NCI-H146 treated with DMSO at 0.1 percent for 48 hours (cell line): ENCODE results near the gene CCND2.

Source experiments
- DNase-seq: peaks from one replicate; lab custom pipeline; 2025; ENCODE audit not compliant: unreplicated experiment; lab: John Stamatoyannopoulos, UW

Gene CCND2

GRCh38 chr12:4289998-4290790, 16.6 kb downstream of the CCND2 start:
- DNase-seq: no peak

GRCh38 chr12:4292341-4293073, 18.9 kb downstream of the CCND2 start:
- no peak for DNase-seq

GRCh38 chr12:4293299-4293965, 19.9 kb downstream of the CCND2 start:
- DNase-seq: no peak

- DNase-seq: no peak
Measured at GRCh38 chr12:4293966-4294505, 20.5 kb downstream of the CCND2 start.

GRCh38 chr12:4296751-4297150, 23.2 kb downstream of the CCND2 start:
- DNase-seq: no peak

- no peak for DNase-seq
Measured at GRCh38 chr12:4297617-4298016, 24.1 kb downstream of the CCND2 start.

GRCh38 chr12:4300883-4301282, 27.3 kb downstream of the CCND2 start:
- DNase-seq: no peak

- no peak for DNase-seq
Measured at GRCh38 chr12:4301932-4302501, 28.5 kb downstream of the CCND2 start.

- DNase-seq: no peak
Measured at GRCh38 chr12:4302881-4303280, 29.3 kb downstream of the CCND2 start.

- no peak for DNase-seq
Measured at GRCh38 chr12:4303750-4304149, 30.2 kb downstream of the CCND2 start.

- peak; percentile 89 for DNase-seq
Measured at GRCh38 chr12:4307593-4308333, 34.2 kb downstream of the CCND2 start.

- DNase-seq: no peak
Measured at GRCh38 chr12:4308334-4308950, 34.9 kb downstream of the CCND2 start.

- DNase-seq: no peak
Measured at GRCh38 chr12:4311776-4312175, 38.2 kb downstream of the CCND2 start.

GRCh38 chr12:4312251-4312650, 38.7 kb downstream of the CCND2 start:
- no peak for DNase-seq

- DNase-seq: no peak
Measured at GRCh38 chr12:4320497-4320852, 46.9 kb downstream of the CCND2 start.

- DNase-seq: peak; percentile 91
Measured at GRCh38 chr12:4320853-4321701, 47.5 kb downstream of the CCND2 start, which contains the start of gene TIGAR. TIGAR (plus strand) TSS chr12:4321213; CDS start chr12:4321272, 59 bp downstream.

- no peak for DNase-seq
Measured at GRCh38 chr12:4322726-4323125, 49.2 kb downstream of the CCND2 start.
